HepG2 (cell line): ENCODE measurements around the gene LZTS2. TPM values are rescaled to one million over a fixed set of nuclear protein-coding genes. Genes with fewer than 3 reads are reported as not detected.

Experiments
- CHD2 ChIP-seq: IDR thresholded peaks from 2 replicates; pipeline ENCODE4 v1.6.1; 2011; ENCODE audit warnings: low read depth, low read length, improper control_type of control experiment
- FIP1L1 ChIP-seq: fragments of 200-400 bp; formaldehyde crosslinking; IDR thresholded peaks from 2 replicates; pipeline ENCODE4 v1.6.1; 2018; ENCODE audit warnings: low read depth, mild to moderate bottlenecking, low read length, moderate library complexity, borderline replicate concordance; ENCODE audit not compliant: insufficient read depth
- JDP2 ChIP-seq: sonication (generic); formaldehyde crosslinking; IDR thresholded peaks from 2 replicates; pipeline ENCODE4 v1.8.1; 2022; ENCODE audit warnings: missing genetic modification reagents, borderline replicate concordance
- JUNB ChIP-seq: sonication (generic); formaldehyde crosslinking; IDR thresholded peaks from 2 replicates; pipeline ENCODE4 v1.8.0; 2022; ENCODE audit warnings: missing genetic modification reagents, mild to moderate bottlenecking, borderline replicate concordance
- KDM2A ChIP-seq: sonication (generic); formaldehyde crosslinking; IDR thresholded peaks from 2 replicates; pipeline ENCODE4 v1.4.0; 2020; ENCODE audit warnings: low read depth, missing genetic modification reagents, borderline replicate concordance
- NCOA2 ChIP-seq: sonication (generic); formaldehyde crosslinking; IDR thresholded peaks from 2 replicates; pipeline ENCODE4 v1.8.0; 2022; ENCODE audit warnings: inconsistent platforms
- NCOA5 ChIP-seq: sonication (generic); formaldehyde crosslinking; IDR thresholded peaks from 2 replicates; pipeline ENCODE4 v1.4.0; 2020; ENCODE audit warnings: missing genetic modification reagents
- NR2F6 ChIP-seq, 2 experiments: IDR thresholded peaks; 2 replicates each; pipeline ENCODE4 v1.6.1; 2016; ENCODE audit warnings: antibody characterized with exemption in 1 of 2, mild to moderate bottlenecking in 1 of 2
- ONECUT2 ChIP-seq: sonication (generic); formaldehyde crosslinking; IDR thresholded peaks from 2 replicates; pipeline ENCODE4 v1.4.0; 2020; ENCODE audit warnings: missing genetic modification reagents
- PAF1 ChIP-seq: IDR thresholded peaks from 2 replicates; pipeline ENCODE4 v1.6.1; 2016; ENCODE audit warnings: missing genetic modification reagents, missing compliant biosample characterization
- RCOR2 ChIP-seq: IDR thresholded peaks from 2 replicates; pipeline ENCODE4 v1.6.1; 2016; ENCODE audit warnings: missing biosample characterization, missing genetic modification reagents
- REXO4 ChIP-seq: sonication (generic); formaldehyde crosslinking; IDR thresholded peaks from 2 replicates; pipeline ENCODE4 v1.8.0; 2022; ENCODE audit warnings: missing genetic modification reagents, mild to moderate bottlenecking, borderline replicate concordance
- SAP130 ChIP-seq: IDR thresholded peaks from 2 replicates; pipeline ENCODE4 v1.6.1; 2016; ENCODE audit warnings: low read depth
- SOX5 ChIP-seq: IDR thresholded peaks from 2 replicates; pipeline ENCODE4 v1.6.1; 2016; ENCODE audit warnings: borderline replicate concordance
- SP5 ChIP-seq: IDR thresholded peaks from 2 replicates; pipeline ENCODE4 v1.6.1; 2016; ENCODE audit warnings: low read depth, borderline replicate concordance
- XRCC5 ChIP-seq: fragments of 200-400 bp; formaldehyde crosslinking; optimal IDR thresholded peaks from 2 replicates; pipeline ENCODE3; 2017; ENCODE audit warnings: mild to moderate bottlenecking, low read length
- YY1 ChIP-seq: IDR thresholded peaks from 2 replicates; pipeline ENCODE4 v1.6.1; 2011; ENCODE audit warnings: low read length, low read depth, moderate library complexity, mild to moderate bottlenecking; ENCODE audit not compliant: insufficient read depth, insufficient replicate concordance
- ZBTB7B ChIP-seq: sonication (generic); formaldehyde crosslinking; IDR thresholded peaks from 2 replicates; pipeline ENCODE4 v1.4.0; 2020; ENCODE audit warnings: missing genetic modification reagents
- ZFY ChIP-seq: sonication (generic); formaldehyde crosslinking; IDR thresholded peaks from 2 replicates; pipeline ENCODE4 v1.4.0; 2020; ENCODE audit warnings: missing genetic modification reagents
- ZNF274 ChIP-seq: sonication (generic); formaldehyde crosslinking; IDR thresholded peaks from 2 replicates; pipeline ENCODE4 v1.5.1; 2020; ENCODE audit warnings: mild to moderate bottlenecking, missing genetic modification reagents
- ZNF281 ChIP-seq: sonication (generic); formaldehyde crosslinking; IDR thresholded peaks from 2 replicates; pipeline ENCODE4 v1.4.0; 2020; ENCODE audit warnings: missing genetic modification reagents, borderline replicate concordance
- ZNF317 ChIP-seq: sonication (generic); formaldehyde crosslinking; IDR thresholded peaks from 2 replicates; pipeline ENCODE4 v1.5.0; 2020; ENCODE audit warnings: mild to moderate bottlenecking, missing genetic modification reagents
- ZNF687 ChIP-seq: sonication (generic); formaldehyde crosslinking; IDR thresholded peaks from 2 replicates; pipeline ENCODE4 v1.5.1; 2020; ENCODE audit warnings: mild to moderate bottlenecking, missing genetic modification reagents, moderate library complexity
- polyA plus RNA-seq, 8 experiments: library from polyadenylated mRNA; depleted of rRNA in 3 of 8; stranded (reverse) in 7 of 8; unstranded in 1 of 8; fragments of >200 nt; fragmentation: Illumina TruSeq in 4 of 8; extraction: Trizol in 4 of 8; gene quantifications; 2 replicates each; pipeline versions ENCODE4 v1.2.1 to v1.2.3, GENCODE V29; 2011 to 2016; ENCODE audit warnings: low read depth in 4 of 8, missing spikeins in 1 of 8, mixed read lengths in 1 of 8; ENCODE audit not compliant: insufficient read depth in 1 of 8
- total RNA-seq, 5 experiments: library from RNA; depleted of rRNA; stranded (reverse); fragments of >200 nt; fragmentation: Illumina TruSeq; extraction: Trizol; gene quantifications; 2 replicates each; pipeline ENCODE4 v1.2.3, GENCODE V29; 2016; ENCODE audit warnings: low read depth in 1 of 5
- TF ChIP-seq, protein P1 (sequence below): IDR thresholded peaks from 2 replicates; pipeline ENCODE4 v1.6.1; 2016; ENCODE audit warnings: mild to moderate bottlenecking, missing biosample characterization, missing genetic modification reagents

The LZTS2 gene
- total and polyA plus RNA-seq, 2 of the 13 experiments (the other 11 are each of a cell fraction or from before 2014, with no cell fraction given), result 43.6 to 65.6 TPM

DNA sequence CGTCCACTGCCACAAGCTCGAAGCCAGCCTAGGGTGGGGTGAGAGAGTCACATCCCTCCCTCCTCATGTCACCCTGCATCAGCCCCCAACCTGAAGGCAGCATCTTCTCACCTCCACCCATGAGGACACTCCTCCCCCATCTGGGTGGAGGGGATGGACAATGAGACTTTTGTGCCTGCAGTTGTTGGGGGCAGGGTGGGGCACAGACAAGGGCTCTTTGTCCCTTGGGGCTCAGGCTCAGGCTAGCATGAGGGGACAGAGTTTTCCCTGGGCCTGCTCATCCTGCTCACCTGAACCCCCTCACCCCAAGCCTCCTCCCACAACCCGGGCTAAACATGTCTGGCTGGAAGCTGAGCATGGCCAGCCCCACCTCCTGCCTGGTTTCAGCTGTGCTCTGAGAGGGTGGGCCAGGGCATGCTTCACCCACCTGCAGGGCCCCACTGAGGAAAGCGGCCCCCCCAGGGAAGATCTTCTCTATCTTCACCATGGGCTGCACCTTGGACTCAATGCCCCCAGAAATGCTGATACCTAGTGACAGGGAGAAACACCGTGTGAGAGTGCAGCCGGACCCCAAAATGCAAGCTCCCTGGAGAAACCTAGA is 9.3 kb downstream of the LZTS2 start (continued):
- TF ChIP-seq ZNF281 (CRISPR knock-in tag), result peak; percentile 99
- TF ChIP-seq FIP1L1, result no peak
- peak; percentile 61; the same call in 1 of the 2 replicates for TF ChIP-seq KDM2A (CRISPR knock-in tag)
- peak; percentile 46; the same call in 1 of the 2 replicates for TF ChIP-seq CHD2
- TF ChIP-seq REXO4, result no peak
- peak; percentile 76; the same call in 1 of the 2 replicates for TF ChIP-seq SP5 (CRISPR knock-in tag)
- TF ChIP-seq NCOA2, result peak; percentile 59
- TF ChIP-seq ZFY (CRISPR knock-in tag), result peak; percentile 26; the same call in 1 of the 2 replicates
- TF ChIP-seq XRCC5, result peak; percentile 65
- TF ChIP-seq ONECUT2 (CRISPR knock-in tag), result no peak
- peak; percentile 68 for TF ChIP-seq SAP130
- TF ChIP-seq ZNF687 (CRISPR knock-in tag), result peak; percentile 80
- TF ChIP-seq ZNF317 (CRISPR knock-in tag), result 0 out of 2 replicates have a peak, but pooled peaks have one; percentile 31
- TF ChIP-seq NR2F6 (IDR thresholded peaks at IDR 0.05), result no peak
- TF ChIP-seq NR2F6 (CRISPR knock-in tag; IDR thresholded peaks at IDR 0.05), result 0 out of 2 replicates have a peak, but pooled peaks have one; percentile 44
- peak; percentile 47; the same call in 1 of the 2 replicates for TF ChIP-seq RCOR2
- TF ChIP-seq JUNB (CRISPR knock-in tag), result no peak
- TF ChIP-seq, protein P1, sequence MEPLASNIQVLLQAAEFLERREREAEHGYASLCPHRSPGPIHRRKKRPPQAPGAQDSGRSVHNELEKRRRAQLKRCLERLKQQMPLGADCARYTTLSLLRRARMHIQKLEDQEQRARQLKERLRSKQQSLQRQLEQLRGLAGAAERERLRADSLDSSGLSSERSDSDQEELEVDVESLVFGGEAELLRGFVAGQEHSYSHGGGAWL, result peak; percentile 25; the same call in 1 of the 2 replicates
- TF ChIP-seq PAF1, result no peak
- peak; percentile 29; the same call in 1 of the 2 replicates for TF ChIP-seq ZBTB7B (CRISPR knock-in tag)
- peak; percentile 90; the same call in 1 of the 2 replicates for TF ChIP-seq SOX5
- no peak for TF ChIP-seq JDP2 (CRISPR knock-in tag)
- TF ChIP-seq NCOA5 (CRISPR knock-in tag), result no peak
- TF ChIP-seq ZNF274 (CRISPR knock-in tag), result 0 out of 2 replicates have a peak, but pooled peaks have one; percentile 15
- TF ChIP-seq YY1, result peak; percentile 11
